MM.1S (cell line): ENCODE results near the gene RPE.

Experiments used
- DNase-seq: peaks from one replicate; pipeline ENCODE4 v3.0.0-alpha.2; 2015
- H2AFZ ChIP-seq: fragments of 300-600 bp; sonication (generic); 2 replicates; pipeline ENCODE4 v1.6.0; 2016; ENCODE audit warnings: antibody characterized with exemption, low read length
- H3F3A ChIP-seq: fragments of 300-600 bp; sonication (generic); 2 replicates; pipeline ENCODE4 v1.6.1; 2016; ENCODE audit warnings: mild to moderate bottlenecking, antibody characterized with exemption, low read length, moderate library complexity, mixed read lengths; ENCODE audit not compliant: insufficient read depth
- H3K27ac ChIP-seq: fragments of 300-600 bp; sonication (generic); 2 replicates; pipeline ENCODE4 v1.5.1; 2016; ENCODE audit warnings: mild to moderate bottlenecking, low read length
- H3K27me3 ChIP-seq: fragments of 300-600 bp; sonication (generic); replicated peaks from 2 replicates; pipeline ENCODE4 v1.6.0; 2016; ENCODE audit warnings: low read length; ENCODE audit not compliant: insufficient read depth
- H3K36me3 ChIP-seq: fragments of 300-600 bp; sonication (generic); replicated peaks from 2 replicates; pipeline ENCODE4 v1.6.1; 2016; ENCODE audit warnings: mild to moderate bottlenecking, low read length, mixed read lengths; ENCODE audit not compliant: insufficient read depth
- H3K4me1 ChIP-seq: fragments of 300-600 bp; sonication (generic); 2 replicates; pipeline ENCODE4 v1.6.1; 2016; ENCODE audit warnings: low read length, mixed read lengths
- H3K4me2 ChIP-seq: fragments of 300-600 bp; sonication (generic); 2 replicates; pipeline ENCODE4 v1.6.0; 2016; ENCODE audit warnings: low read depth, low read length
- H3K4me3 ChIP-seq: fragments of 300-600 bp; sonication (generic); 2 replicates; pipeline ENCODE4 v1.5.1; 2016; ENCODE audit warnings: low read length, mixed read lengths
- H3K79me2 ChIP-seq: fragments of 300-600 bp; sonication (generic); 2 replicates; pipeline ENCODE4 v1.6.1; 2016; ENCODE audit warnings: mixed run types, low read length, mixed read lengths
- H3K9ac ChIP-seq: fragments of 300-600 bp; sonication (generic); 2 replicates; pipeline ENCODE4 v1.6.1; 2016; ENCODE audit warnings: low read length, mixed read lengths
- H3K9me2 ChIP-seq: fragments of 300-600 bp; sonication (generic); replicated peaks from 2 replicates; pipeline ENCODE4 v1.6.1; 2016; ENCODE audit warnings: mild to moderate bottlenecking, low read length, mixed read lengths; ENCODE audit not compliant: insufficient read depth
- H3K9me3 ChIP-seq: fragments of 300-600 bp; sonication (generic); replicated peaks from 2 replicates; pipeline ENCODE4 v1.6.1; 2016; ENCODE audit warnings: mild to moderate bottlenecking, low read length, mixed read lengths; ENCODE audit not compliant: insufficient read depth
- H4K20me1 ChIP-seq: fragments of 300-600 bp; sonication (generic); 2 replicates; pipeline ENCODE4 v1.6.1; 2016; ENCODE audit warnings: mild to moderate bottlenecking, low read length, moderate library complexity, mixed read lengths; ENCODE audit not compliant: insufficient read depth
- EZH2 ChIP-seq: fragments of 300-600 bp; sonication (generic); optimal IDR thresholded peaks from 2 replicates; pipeline ENCODE3; 2017; ENCODE audit warnings: low read depth, mild to moderate bottlenecking, antibody characterized with exemption, low read length, mixed read lengths
- EZH2phosphoT487 ChIP-seq: fragments of 300-600 bp; sonication (generic); IDR thresholded peaks from 2 replicates; pipeline ENCODE4 v1.6.1; 2018; ENCODE audit warnings: antibody characterized with exemption, low read length
- TF ChIP-seq, protein P1 (sequence below): fragments of 300-600 bp; sonication (generic); IDR thresholded peaks from 2 replicates; pipeline ENCODE4 v1.5.1; 2016; ENCODE audit warnings: antibody characterized with exemption, low read length, mixed read lengths

Gene RPE

DNA sequence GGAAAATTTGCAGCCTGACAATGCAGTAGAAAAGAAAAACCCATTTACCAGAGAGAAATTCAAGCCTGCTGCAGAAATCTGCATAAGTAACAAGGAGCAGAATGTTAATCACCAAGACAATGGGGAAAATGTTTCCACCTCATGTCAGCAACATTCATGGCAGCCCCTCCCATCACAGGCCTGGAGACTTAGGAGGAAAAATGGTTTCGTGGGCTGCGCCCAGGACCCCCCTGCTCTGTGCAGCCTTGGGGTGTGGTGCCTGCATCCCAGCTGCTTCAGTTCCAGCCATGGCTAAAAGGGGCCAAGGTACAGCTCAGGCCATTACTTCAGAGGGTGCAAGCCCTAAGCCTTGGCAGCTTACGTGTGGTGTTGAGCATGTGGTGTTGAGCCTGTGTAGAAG lies 53.4 kb downstream of the RPE start:
- Histone ChIP-seq H3K9me3 (no peaks in the 10 kb centered on the region), H3K4me2 (no peak overlapping the region), H3K9ac (no peak overlapping the region), H3K79me2 (no peaks in the 10 kb centered on the region), H3K27ac (no peak overlapping the region), H3F3A (no peaks in the 10 kb centered on the region), H3K27me3 (no peaks in the 10 kb centered on the region), H3K4me3 (no peak overlapping the region), H3K4me1 (no peaks in the 10 kb centered on the region), H2AFZ (no peak overlapping the region), H3K9me2 (no peaks in the 10 kb centered on the region), H4K20me1 (no peaks in the 10 kb centered on the region), H3K36me3 (no peaks in the 10 kb centered on the region)
- no peak for TF ChIP-seq EZH2phosphoT487
- TF ChIP-seq EZH2, result no peak
- TF ChIP-seq, protein P1, sequence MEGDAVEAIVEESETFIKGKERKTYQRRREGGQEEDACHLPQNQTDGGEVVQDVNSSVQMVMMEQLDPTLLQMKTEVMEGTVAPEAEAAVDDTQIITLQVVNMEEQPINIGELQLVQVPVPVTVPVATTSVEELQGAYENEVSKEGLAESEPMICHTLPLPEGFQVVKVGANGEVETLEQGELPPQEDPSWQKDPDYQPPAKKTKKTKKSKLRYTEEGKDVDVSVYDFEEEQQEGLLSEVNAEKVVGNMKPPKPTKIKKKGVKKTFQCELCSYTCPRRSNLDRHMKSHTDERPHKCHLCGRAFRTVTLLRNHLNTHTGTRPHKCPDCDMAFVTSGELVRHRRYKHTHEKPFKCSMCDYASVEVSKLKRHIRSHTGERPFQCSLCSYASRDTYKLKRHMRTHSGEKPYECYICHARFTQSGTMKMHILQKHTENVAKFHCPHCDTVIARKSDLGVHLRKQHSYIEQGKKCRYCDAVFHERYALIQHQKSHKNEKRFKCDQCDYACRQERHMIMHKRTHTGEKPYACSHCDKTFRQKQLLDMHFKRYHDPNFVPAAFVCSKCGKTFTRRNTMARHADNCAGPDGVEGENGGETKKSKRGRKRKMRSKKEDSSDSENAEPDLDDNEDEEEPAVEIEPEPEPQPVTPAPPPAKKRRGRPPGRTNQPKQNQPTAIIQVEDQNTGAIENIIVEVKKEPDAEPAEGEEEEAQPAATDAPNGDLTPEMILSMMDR, result no peak
- no peak for DNase-seq

DNA sequence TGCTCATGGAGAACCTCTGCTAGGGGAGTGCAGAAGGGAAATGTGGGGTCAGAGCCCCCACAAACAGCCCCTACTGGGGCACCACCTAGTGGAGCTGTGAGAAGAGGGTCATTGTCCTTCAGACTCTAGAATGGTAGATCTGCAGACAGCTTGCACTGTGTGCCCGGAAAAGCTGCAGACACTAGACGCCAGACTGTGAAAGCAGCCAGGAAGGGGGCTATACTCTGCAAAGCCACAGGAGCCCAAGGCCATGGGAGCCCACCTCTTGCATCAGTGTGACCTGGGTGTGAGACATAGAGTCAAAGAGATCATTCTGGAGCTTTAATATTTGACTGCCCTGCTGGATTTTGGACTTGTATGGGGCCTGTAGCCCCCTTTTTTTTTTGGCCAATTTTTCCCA lies 60.9 kb downstream of the RPE start:
- no peak overlapping the region for H3K27ac ChIP-seq
- H3K4me1 ChIP-seq, result no peaks in the 10 kb centered on the region
- H3K4me2 ChIP-seq, result no peak overlapping the region
- H4K20me1 ChIP-seq, result no peaks in the 10 kb centered on the region
- DNase-seq, result no peak
- H3K9me2 ChIP-seq, result no peaks in the 10 kb centered on the region
- no peaks in the 10 kb centered on the region for H3K9me3 ChIP-seq
- H3K9ac ChIP-seq, result no peak overlapping the region
- no peaks in the 10 kb centered on the region for H3K79me2 ChIP-seq
- no peaks in the 10 kb centered on the region for H3F3A ChIP-seq
- TF ChIP-seq EZH2 (no peak), EZH2phosphoT487 (no peak)
- TF ChIP-seq, protein P1, result no peak
- H3K4me3 ChIP-seq, result no peak overlapping the region
- no peaks in the 10 kb centered on the region for H3K27me3 ChIP-seq
- H2AFZ ChIP-seq, result no peak overlapping the region
- H3K36me3 ChIP-seq, result no peaks in the 10 kb centered on the region
